HG02852 (cell line): Measurements from ENCODE around the gene MISP3.
"Not testable (repeated sequence)": the region's sequence is repeated elsewhere in the genome, so short reads cannot be mapped to it uniquely, and the experiment has no call there.

Experiments
- ATAC-seq: cut with Tn5 transposase; IDR thresholded peaks from one replicate; pipeline ENCODE4 v1.9.1; 2021; ENCODE audit warnings: mild to moderate bottlenecking, moderate library complexity; ENCODE audit not compliant: unreplicated experiment

The MISP3 gene

GRCh38 chr19:14072535-14073260 is at the start of gene MISP3:
MISP3 (plus strand) TSS chr19:14072786; CDS start chr19:14073310, 524 bp downstream.
- ATAC-seq = no peak

- ATAC-seq = no peak
These were observed 49.0 kb upstream of the MISP3 start for GRCh38 chr19:14023404-14024235.

DNA sequence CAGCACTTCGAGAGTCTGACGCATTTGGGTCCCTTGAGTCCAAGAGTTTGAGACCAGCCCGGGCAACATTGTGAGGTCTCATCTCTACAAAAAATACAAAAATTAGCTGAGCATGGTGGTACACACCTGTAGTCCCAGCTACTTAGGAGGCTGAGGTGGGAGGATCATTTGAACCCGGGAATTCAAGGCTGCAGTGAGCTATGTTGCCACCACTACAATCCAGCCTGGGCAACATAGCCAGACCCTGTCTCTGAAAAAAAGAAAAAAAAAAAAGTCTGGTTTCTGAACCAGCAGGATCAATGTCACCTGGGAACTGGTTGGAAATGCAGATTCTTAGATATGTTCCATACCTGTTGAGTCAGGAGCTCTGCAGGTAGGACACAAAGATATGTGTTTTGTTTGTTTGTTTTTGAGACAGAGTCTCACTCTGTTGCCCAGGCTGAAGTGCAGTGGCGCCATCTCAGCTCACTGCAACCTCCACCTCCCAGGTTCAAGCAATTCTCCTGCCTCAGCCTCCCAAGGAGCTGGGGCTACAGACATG is 45.9 kb upstream of the MISP3 start:
- not testable (repeated sequence) for ATAC-seq

DNA sequence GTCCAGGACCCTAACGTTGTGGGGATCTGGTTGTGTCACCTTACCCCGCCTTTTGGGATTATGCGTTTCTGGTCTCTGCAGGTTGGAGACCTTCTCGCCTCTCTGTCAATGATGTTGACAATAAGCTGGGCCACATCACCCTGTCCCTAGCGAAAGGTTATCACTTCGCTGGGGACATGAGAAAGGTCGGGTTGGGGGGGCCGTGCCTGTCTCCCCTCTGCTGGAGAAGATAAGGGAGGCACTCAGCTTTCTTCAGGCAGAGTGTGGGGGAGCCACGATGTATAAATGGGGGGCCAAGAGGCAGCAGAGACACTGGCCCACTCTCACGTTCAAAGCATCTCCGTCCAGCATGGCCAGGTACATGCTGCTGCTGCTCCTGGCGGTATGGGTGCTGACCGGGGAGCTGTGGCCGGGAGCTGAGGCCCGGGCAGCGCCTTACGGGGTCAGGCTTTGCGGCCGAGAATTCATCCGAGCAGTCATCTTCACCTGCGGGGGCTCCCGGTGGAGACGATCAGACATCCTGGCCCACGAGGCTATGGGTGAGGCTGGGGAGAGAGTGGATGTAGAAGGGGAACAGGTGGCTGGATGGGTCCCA is 44.6 kb upstream of the MISP3 start, which contains the start of gene RLN3:
RLN3 (plus strand) TSS at position 293 of the 595 bp plus-strand sequence; CDS start at position 350, 57 bp downstream.
- ATAC-seq = no peak

- ATAC-seq = no peak
These were observed 43.7 kb upstream of the MISP3 start for GRCh38 chr19:14028901-14029300.

- ATAC-seq = no peak
These were observed 41.4 kb upstream of the MISP3 start for GRCh38 chr19:14030997-14031718.

DNA sequence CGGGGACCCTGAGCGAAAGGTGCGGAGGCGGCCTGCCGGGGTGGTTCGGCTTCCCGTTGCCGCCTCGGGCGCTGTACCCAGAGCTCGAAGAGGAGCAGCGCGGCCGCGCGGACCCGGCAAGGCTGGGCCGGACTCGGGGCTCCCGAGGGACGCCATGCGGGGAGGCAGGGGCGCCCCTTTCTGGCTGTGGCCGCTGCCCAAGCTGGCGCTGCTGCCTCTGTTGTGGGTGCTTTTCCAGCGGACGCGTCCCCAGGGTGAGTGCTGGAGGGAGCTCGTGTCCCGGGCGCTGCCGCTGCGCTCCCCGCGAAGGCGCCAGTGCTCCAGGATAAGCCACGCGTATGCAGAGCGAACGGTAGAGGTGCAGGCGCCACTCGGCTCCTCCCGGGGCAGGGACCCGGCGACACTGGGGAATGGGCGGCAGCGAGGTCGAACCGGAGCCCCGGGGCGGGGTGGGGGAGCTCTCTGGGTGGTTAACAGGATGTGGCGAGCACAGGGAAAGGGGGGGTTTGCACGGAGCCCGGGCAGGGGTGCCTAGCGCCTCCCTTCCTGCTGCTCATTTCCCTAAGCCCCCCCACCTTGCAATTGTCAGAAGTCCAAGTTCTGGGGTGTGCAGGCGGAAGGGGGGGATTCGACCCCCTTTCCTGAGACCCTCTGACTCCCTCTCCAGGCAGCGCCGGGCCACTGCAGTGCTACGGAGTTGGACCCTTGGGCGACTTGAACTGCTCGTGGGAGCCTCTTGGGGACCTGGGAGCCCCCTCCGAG is 40.7 kb upstream of the MISP3 start, which contains the start of gene IL27RA:
IL27RA (plus strand) TSS at position 44 of the 762 bp plus-strand sequence; CDS start at position 155, 111 bp downstream.
- peak; percentile 67 for ATAC-seq

DNA sequence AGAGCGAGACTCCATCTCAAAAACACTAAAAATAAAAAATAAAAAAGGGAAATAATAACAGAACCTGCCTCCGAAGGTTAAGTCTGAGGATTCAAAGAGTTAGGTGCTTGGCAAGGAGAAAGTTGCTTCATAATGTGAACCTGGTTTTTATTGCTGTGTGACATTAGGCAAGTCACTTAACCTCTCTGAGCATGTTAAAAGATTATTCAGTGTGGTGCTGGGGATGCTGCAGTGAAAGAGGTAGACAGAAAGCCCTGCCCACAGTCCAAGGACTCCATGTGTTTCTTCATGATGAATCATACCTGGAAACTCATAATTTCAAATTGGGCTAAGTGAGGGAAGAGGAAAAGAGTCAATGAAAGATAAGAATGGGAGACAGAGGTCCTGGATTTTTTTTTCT is 38.6 kb upstream of the MISP3 start:
- ATAC-seq = no peak

DNA sequence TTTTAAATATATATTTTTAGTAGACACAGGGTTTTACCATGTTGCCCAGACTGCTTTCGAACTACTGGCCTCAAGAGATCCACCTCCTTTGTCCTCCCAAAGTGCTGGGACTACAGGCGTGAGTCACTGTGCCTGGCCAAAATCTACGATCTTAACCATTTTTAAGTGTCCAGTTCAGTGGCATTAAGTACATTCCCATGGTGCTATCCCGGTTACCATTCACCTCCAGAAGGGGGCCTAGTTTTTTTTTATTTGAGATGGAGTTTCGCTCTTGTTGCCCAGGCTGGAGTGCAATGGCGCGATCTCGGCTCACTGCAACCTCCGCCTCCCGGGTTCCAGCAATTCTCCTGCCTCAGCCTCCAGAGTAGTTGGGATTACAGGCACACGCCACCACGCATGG is 37.4 kb upstream of the MISP3 start:
- not testable (repeated sequence) for ATAC-seq

- ATAC-seq = no peak
These were observed 36.9 kb upstream of the MISP3 start for GRCh38 chr19:14035706-14036105.

DNA sequence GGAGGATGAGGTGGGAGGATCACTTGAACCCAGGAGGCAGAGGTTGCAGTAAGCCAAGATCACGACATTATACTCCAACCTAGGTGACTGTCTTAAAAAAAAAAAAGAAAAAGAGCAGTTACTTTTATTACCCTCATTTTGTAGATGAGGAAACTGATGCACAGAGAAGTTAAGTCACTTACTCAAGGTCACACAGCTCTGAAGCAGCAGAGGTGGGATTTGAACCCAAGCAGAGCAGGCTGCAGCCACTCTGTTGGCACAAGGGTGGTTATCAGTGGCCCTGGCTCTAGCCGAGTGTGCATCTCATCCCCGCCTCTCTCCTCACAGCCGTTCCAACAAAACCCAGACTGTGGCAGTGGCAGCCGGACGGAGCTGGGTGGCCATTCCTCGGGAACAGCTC is 33.4 kb upstream of the MISP3 start:
- ATAC-seq = no peak

- ATAC-seq = not testable (repeated sequence)
These were observed 29.7 kb upstream of the MISP3 start for GRCh38 chr19:14042659-14043608.

GRCh38 chr19:14047866-14048265 is 24.7 kb upstream of the MISP3 start:
- not testable (repeated sequence) for ATAC-seq

DNA sequence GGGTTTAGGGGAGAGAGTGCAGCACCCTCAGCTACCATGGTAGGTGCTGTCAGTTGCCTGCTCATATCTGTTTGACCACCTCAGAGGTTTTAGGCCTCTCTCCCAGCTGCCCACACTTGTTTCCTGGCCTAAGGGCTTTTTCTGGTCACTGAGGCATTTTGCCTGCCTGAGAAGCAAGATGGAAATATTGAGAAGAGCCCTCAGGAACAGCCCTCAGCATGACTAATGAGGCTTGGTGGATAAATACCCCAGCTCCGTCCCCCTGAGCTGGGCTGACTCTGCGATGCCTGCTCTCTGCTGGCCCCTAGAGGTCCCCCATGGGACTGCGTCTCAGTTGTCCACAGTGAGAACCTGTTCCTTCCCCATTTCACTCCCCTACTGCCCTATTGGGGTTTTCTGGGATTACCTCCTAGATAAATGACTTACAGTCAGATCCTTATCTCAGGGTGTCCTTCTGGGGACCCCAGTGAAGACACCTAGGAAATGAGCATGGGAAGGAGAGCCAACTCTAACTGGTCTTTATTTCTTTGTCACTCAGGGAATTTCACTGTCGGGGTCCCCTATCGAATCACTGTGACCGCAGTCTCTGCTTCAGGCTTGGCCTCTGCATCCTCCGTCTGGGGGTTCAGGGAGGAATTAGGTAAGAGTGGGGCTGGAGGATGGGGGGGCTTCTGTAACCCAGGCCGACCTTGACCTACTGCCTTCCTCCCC is 24.0 kb upstream of the MISP3 start:
- no peak for ATAC-seq

- no peak for ATAC-seq
These were observed 22.1 kb upstream of the MISP3 start for GRCh38 chr19:14050512-14050911.

DNA sequence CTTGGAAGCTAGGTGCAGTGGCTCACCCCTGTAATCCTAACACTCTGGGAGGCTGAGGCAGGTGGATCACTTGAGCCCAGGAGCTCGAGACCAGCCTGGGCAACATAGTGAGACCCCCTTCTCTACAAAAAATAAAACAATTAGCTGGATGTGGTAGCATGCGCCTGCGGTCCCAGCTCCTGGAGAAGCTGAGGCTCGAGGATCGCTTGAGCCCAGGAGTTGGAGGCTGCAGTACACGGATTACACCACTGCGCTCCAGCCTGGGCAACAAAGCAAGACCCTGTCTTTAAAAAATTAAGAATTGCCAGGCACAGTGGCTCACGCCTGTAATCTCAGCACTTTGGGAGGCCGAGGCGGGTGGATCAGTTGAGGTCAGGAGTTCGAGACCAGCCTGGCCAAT is 21.6 kb upstream of the MISP3 start:
- not testable (repeated sequence) for ATAC-seq

- ATAC-seq = no peak
These were observed 20.6 kb upstream of the MISP3 start for GRCh38 chr19:14051980-14052379.

- no peak for ATAC-seq
These were observed 20.1 kb upstream of the MISP3 start for GRCh38 chr19:14052470-14052869.
